ENCODE data around the gene MORN5.

The MORN5 gene

DNA sequence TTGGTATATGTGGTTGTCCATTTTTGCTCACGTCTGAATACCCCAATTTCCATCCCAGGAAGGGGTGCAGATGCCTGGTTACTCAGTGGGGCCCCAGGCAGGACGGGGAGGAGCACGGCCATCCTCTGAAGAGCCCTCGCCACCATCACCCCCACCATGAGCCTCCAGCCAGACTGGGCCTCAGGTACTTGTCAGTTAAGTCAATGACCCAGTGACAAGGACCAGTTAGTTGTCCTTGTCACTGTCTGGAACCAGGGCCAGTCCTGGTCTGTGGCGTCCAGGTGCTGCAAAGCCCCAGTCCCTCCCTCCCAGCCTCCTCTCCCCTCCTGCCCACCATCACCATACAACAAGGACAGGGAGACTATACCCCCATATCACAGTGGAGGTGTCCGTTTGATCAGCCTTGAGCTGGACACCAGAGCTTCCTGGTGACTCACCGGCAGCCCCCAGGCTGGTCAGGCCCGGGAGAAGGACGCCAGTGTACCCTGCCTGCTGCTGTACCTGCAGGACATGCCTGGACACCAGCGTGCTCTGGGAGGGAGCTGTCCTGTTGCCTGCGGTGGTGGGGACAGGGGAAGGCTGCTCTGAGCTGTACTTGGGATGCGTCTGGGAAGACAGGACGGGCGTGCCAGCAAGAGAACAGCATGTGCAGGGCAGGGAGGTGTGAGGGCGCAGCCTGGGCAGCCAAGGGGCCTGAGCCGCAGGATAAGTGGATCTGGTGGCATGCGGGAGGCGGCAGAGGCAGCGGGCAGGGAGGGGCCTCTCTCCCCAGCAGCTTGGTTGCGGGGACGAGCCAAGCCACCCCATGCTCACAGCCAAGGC lies 34.0 kb upstream of the MORN5 start:
- no peak for DNase-seq

DNA sequence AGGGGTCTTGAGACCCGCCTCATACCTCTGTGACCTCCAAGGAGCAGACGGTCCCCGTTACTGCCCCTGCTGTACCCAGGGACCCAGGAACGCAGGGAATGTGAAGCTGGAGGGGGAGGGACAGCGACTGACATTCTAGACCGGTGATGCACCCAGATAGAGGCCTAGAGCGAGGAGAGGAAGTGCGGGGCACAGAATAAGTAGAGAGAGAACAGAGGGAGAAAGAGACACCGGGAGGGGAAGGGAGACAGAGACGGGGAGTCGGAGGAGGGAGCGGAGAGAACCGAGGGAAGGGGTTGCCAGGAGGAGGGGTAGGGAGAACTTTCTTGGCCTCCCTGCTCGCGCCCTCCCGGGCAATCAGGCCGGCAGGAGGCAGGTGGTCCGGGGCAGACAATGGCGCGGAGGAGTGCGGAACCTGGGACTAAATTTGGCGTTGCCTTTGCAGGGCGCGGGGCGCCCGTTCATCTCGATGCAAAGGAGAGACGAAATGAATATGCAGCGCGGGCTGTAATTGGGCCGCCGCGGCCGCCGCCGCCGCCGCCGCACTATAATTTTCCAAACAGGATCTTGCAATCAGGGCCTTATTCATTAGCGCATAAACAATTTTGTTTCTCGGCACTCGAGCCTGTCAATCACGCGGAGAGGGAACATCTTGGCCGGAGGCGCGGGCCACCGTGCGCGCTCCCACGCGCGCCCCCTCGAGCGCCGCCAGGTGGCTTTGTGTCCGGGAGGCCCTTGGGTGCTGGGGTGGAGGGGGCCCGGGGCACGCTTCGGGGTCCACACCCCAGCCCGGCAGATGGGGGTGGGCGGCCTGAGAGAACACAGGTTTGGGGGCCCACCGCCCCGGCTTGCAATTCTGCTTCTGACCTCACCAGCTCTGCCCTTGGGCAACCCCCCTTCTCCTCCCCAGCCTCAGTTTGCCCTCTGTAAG lies 33.1 kb upstream of the MORN5 start:
- DNase-seq, result peak; percentile 27

- DNase-seq, result peak; percentile 46
These were observed 32.3 kb upstream of the MORN5 start for GRCh38 chr9:122127396-122127798.

GRCh38 chr9:122128007-122128968 lies 31.4 kb upstream of the MORN5 start:
- peak; percentile 24 for DNase-seq

GRCh38 chr9:122128969-122129343 lies 30.8 kb upstream of the MORN5 start:
- DNase-seq, result no peak

GRCh38 chr9:122129969-122130368 lies 29.7 kb upstream of the MORN5 start:
- DNase-seq, result no peak

DNA sequence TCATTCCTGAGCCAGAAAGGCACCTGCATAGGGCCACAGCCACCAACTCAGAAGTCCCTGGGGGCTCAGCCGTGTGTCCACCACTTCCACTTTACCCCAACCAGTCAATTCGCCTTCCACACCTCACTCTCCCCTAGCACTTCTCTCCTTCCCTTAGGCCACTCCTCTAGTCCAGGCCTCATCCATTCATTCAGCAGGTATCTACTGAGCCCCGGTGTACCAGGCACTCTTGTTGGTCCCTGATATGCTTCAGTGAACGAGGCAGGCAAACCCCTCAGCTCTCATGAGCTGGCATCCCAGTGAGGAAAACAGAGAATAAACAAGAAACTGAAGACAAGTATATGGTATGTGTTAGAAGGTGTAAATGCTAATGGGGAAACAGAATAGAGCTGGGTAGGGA lies 28.9 kb upstream of the MORN5 start:
- DNase-seq, result no peak

DNA sequence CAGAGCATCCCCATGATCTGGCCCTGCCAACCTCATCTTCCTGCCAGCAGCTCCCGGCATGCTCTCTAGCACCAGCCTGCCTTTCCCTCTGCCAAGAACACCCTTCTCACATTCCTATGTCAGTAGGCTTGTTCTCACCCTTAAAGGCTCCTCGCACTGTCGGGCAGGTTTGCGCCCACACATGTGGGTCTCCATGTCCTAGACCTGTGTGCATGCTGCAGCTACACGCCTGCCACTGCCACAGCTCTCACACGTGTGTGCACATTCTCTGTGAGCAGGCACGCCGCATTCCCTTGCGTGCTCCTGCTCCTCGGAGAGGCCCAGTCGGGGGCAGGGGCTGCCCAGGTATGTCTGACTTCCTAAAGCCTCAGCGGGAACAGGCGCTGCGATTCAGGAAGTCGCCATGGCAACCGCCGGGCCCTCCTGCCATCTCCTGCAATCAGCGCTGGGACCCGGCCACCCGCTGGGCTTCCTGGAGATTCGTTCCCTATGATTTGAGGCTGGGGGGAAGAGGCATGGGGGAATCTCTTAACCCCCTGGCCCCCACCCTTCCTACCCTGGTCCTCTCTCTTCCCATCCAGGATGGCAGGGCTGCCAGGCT lies 28.2 kb upstream of the MORN5 start:
- DNase-seq, result no peak

DNA sequence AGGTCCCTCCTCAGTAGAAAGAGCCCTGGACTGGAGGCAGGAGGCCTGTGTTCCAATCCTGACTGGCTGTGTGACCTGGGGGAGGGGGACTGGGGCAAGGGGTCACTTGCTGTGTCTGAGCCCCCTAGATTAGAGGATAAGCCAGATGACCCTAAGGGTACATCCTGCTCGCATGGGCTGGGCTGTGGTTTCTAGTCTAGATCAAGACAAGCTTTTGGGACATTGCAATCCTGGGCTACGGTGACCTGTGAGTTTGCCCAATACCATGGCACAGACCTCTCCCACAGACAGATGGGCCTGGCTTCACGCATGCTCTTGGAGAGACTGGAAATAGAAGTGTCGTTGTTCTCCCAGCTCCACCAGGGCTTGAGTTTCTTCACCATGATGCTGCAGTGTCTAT lies 27.2 kb upstream of the MORN5 start:
- no peak for DNase-seq

- DNase-seq, result no peak
These were observed 26.3 kb upstream of the MORN5 start for GRCh38 chr9:122133263-122133983.

DNA sequence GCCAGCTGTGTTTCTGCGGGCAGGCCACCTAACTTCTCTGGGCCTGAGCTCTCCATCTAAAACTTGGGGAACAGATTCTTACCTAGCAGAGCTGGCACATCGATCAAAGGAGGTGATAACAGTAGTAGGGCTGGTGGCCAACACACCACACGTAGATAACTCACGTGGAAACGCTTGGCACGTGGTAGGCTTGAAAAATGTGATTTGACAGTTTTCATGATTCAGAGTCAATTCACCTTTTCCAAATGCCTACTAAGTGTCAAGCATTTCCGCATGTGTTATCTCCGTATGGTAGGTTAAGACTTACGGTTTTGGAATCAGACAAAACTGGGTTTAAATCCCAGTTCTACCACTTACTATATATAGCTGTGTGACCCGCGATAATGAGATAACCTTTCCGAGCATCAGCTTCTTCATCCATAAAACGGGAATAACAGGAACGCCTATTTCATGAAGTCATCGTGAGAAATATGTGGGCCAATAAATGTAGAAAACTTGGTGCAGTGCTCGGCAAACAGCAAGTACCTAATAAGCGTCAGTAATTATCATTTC lies 25.6 kb upstream of the MORN5 start:
- DNase-seq, result no peak

GRCh38 chr9:122134822-122135528 lies 24.7 kb upstream of the MORN5 start:
- DNase-seq, result no peak

GRCh38 chr9:122135529-122135859 lies 24.2 kb upstream of the MORN5 start:
- DNase-seq, result no peak

- no peak for DNase-seq
These were observed 21.0 kb upstream of the MORN5 start for GRCh38 chr9:122138560-122139268.

GRCh38 chr9:122140368-122141193 lies 19.1 kb upstream of the MORN5 start:
- no peak for DNase-seq

GRCh38 chr9:122141671-122142070 lies 18.0 kb upstream of the MORN5 start:
- no peak for DNase-seq

GRCh38 chr9:122143296-122143695 lies 16.4 kb upstream of the MORN5 start:
- no peak for DNase-seq

DNA sequence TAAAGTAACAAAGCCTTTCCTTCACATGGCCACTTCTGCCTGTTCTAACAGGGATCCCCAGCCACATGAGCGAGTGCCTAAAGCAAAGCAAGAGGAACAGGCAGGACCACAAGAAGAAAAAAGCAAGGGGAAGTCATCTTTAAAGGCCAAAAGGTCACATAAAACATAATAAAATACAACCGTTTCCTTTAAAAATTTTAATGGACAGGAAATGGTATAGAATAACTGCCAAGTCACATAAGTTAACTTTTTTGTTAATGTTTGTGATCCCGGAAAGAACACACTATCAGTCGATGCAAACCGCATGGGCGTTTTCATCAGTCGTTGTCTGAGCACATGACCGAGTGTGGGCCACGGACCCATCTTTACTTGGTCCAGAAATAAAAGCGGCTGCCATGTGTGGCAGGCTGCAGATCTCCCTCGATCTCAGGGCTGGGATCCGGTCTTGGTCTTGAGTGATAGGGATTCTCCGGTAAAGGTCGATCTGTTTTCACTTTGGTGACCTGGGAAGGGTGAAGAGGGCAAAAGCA lies 15.8 kb upstream of the MORN5 start:
- DNase-seq, result peak; percentile 88

Measured in hematopoietic multipotent progenitor cell treated with erythropoietin and hydrocortisone succinate and interleukin-3 and kit ligand, for 4 days (in vitro differentiated cells).